VCaP (cell line): ENCODE measurements around the gene PARP16.

Experiments
- H3K27ac ChIP-seq: fragments of 450-650 bp; 2 replicates; pipeline ENCODE4 v1.5.1; 2017
- CTCF ChIP-seq: fragments of 450-650 bp; conservative IDR thresholded peaks from 2 replicates; pipeline ENCODE4 v1.5.1; 2017; ENCODE audit warnings: mild to moderate bottlenecking, moderate library complexity

PARP16 gene

GRCh38 chr15:65331811-65332210 lies 45.1 kb upstream of the PARP16 start:
- H3K27ac ChIP-seq: no peak overlapping the region
- no peak for TF ChIP-seq CTCF

- no peak for TF ChIP-seq CTCF
- H3K27ac ChIP-seq: no peak overlapping the region
Measured at GRCh38 chr15:65330934-65331645, 44.4 kb upstream of the PARP16 start.

DNA sequence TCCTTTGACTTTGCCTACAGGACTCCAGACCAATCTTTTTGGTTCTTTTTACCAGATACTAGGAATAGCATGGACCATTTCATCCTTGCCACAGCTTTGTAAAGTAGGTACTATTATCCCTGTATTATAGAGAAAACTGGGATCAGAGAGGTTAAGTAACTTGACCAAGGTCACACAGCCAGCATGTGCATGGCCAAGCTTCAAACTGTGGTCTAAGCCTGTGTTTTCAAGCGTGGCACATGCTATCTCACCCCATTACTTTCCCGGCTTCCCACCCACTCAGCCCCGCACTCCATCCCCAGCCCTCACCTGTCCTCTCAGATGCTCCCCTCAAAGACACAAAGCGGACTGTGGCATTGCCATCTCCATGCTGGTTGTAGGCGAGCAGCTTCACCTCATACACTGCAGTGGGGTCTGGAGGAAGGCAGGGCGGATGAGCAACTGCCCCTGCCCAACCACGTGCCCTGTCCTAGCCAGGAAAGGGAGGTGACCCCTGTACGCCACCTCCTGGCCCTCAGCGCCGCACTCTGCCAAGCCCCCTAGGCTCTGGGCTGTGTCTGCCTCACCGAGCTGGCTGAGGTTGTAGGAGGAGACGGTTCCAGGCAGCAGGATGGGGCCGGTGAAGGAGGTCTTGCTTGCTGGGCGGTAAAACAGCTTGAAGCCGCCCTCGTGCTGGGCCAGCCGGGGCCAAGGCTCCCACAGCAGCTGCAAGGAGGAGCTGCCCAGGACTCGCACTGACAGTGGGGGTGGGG lies 43.5 kb upstream of the PARP16 start:
- no peak overlapping the region for H3K27ac ChIP-seq
- no peak for TF ChIP-seq CTCF

- H3K27ac ChIP-seq: no peak overlapping the region
- TF ChIP-seq CTCF: no peak
Measured at GRCh38 chr15:65329288-65329983, 42.8 kb upstream of the PARP16 start.

GRCh38 chr15:65328506-65329287 lies 42.0 kb upstream of the PARP16 start:
- no peak for TF ChIP-seq CTCF
- H3K27ac ChIP-seq: no peak overlapping the region

DNA sequence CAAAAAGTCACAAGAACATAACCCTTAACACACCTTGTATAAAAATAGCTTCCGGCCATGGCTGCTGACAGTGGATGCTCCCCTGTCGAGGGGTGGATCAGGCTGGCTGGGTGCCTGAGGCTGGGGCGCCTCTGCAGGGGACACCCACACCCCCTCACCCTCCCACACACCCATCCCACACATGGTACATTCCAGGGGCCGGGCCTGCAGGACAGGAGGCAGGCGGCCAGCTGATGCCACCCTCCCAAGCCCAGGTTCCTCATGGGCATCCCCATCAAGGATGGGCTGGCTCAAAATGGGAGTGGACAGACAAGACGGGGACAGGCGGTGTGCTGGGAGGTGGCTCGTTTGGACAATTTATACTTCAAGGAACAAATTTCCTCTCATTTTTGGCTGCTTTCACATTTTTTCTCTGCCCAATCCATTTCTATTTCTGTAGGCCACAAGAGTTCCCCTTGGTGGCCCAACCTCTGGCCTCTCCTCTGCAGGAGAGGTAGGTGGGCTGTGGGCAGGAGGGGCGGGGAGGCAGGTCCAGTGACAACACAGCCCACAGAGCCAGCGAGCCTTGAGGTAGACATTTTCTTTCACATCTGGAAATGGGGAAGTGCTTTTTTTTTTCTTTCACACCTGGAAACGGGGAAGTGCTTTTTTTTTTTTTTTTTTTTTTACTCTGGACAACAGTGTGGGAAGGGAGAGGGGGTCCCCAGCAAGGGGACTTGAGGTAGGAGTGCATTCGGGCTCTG lies 41.1 kb upstream of the PARP16 start:
- no peak for TF ChIP-seq CTCF
- no peak overlapping the region for H3K27ac ChIP-seq
